ENCODE results near the gene NOS1.

DNA sequence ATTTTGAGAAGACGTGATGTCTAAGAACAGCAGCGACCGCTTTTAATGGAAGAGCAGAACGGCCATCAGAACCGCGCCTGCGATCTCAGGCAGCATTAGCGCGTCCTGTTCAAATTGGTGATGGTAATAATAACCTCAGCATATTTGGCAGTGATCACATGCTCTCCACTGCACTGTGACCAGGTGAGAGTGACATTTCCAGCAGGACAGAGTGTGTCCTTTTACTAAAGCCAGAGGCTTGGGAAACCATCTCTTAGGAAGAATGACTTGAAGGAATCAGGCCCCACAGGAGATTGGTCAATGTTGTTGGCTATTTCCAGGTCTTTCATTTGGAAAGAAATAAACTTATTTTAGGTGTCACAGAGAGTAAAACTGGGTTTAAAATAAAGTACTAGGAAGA, 119.7 kb downstream of the NOS1 start:
- TF ChIP-seq, protein P1, sequence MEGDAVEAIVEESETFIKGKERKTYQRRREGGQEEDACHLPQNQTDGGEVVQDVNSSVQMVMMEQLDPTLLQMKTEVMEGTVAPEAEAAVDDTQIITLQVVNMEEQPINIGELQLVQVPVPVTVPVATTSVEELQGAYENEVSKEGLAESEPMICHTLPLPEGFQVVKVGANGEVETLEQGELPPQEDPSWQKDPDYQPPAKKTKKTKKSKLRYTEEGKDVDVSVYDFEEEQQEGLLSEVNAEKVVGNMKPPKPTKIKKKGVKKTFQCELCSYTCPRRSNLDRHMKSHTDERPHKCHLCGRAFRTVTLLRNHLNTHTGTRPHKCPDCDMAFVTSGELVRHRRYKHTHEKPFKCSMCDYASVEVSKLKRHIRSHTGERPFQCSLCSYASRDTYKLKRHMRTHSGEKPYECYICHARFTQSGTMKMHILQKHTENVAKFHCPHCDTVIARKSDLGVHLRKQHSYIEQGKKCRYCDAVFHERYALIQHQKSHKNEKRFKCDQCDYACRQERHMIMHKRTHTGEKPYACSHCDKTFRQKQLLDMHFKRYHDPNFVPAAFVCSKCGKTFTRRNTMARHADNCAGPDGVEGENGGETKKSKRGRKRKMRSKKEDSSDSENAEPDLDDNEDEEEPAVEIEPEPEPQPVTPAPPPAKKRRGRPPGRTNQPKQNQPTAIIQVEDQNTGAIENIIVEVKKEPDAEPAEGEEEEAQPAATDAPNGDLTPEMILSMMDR (conservative IDR thresholded peaks at IDR 0.05 in 1 of 2, IDR thresholded peaks at IDR 0.05 in 1 of 2; ENCODE audit: extremely low read depth in 1 of 2, insufficient read depth in 1 of 2, low read depth in 1 of 2, low read length in 2 of 2), result no peak
- TF ChIP-seq EZH2 (IDR thresholded peaks at IDR 0.05; ENCODE audit: borderline replicate concordance, low read length), result no peak
